Activated T-helper 1 cell treated with anti-CD3 and anti-CD28 coated beads, Interleukin-12 subunit alpha, Interleukin-12 subunit beta, Interleukin-2, Interleukin-4 antibody, amounts not matched to agents 30 ng/mL and 10 ng/mL and 1 ng/mL, durations not matched to agents 14 hours and 24 hours and 36 hours (primary cell): ENCODE measurements around the gene CAMK4. TPM values are rescaled to one million over a fixed set of nuclear protein-coding genes. Genes with fewer than 3 reads are reported as not detected.

Source experiments
- DNase-seq: peaks from one replicate; pipeline ENCODE4 v3.0.0; 2021; ENCODE audit warnings: low spot score
- H3K27ac Mint-ChIP-seq: one replicate; pipeline ENCODE4 v1.8.0; 2021; ENCODE audit warnings: mild to moderate bottlenecking, mixed read lengths
- H3K27me3 Mint-ChIP-seq: one replicate; pipeline ENCODE4 v1.8.0; 2022; ENCODE audit warnings: mild to moderate bottlenecking, moderate library complexity, mixed read lengths; ENCODE audit not compliant: insufficient read depth
- H3K36me3 Mint-ChIP-seq: one replicate; pipeline ENCODE4 v1.8.0; 2021; ENCODE audit warnings: low read depth, mixed read lengths
- H3K4me1 Mint-ChIP-seq: one replicate; pipeline ENCODE4 v1.8.0; 2021; ENCODE audit warnings: low read depth, mixed read lengths
- H3K4me3 Mint-ChIP-seq: one replicate; pipeline ENCODE4 v1.8.0; 2021; ENCODE audit warnings: mild to moderate bottlenecking, moderate library complexity, mixed read lengths
- H3K9me3 Mint-ChIP-seq: one replicate; pipeline ENCODE4 v1.8.0; 2021; ENCODE audit warnings: mixed read lengths
- intact Hi-C: fragments of 100-400 bp; cut with micrococcal nuclease; formaldehyde crosslinking; loops from one replicate; pipeline ENCODE4 v1.15.1; 2024
- total RNA-seq: library from RNA; stranded (reverse); gene quantifications from 2 replicates; pipeline ENCODE4 v1.2.3, GENCODE V29; 2022

Gene CAMK4
- total RNA-seq, 1 donor from 2014 or later: 56.9 TPM

- H3K27me3 Mint-ChIP-seq: peaks cover 5% of the 10 kb centered on the region
- peaks cover 2% of the 10 kb centered on the region for H3K36me3 Mint-ChIP-seq
- no peak overlapping the region for H3K27ac Mint-ChIP-seq
- H3K9me3 Mint-ChIP-seq: peaks cover 9% of the 10 kb centered on the region
- DNase-seq: no peak
- no peak overlapping the region for H3K4me3 Mint-ChIP-seq
- intact Hi-C loops: no loop called here
- peaks cover 17% of the 10 kb centered on the region for H3K4me1 Mint-ChIP-seq
Observed at GRCh38 chr5:111535879-111536549, 311.8 kb downstream of the CAMK4 start.

DNA sequence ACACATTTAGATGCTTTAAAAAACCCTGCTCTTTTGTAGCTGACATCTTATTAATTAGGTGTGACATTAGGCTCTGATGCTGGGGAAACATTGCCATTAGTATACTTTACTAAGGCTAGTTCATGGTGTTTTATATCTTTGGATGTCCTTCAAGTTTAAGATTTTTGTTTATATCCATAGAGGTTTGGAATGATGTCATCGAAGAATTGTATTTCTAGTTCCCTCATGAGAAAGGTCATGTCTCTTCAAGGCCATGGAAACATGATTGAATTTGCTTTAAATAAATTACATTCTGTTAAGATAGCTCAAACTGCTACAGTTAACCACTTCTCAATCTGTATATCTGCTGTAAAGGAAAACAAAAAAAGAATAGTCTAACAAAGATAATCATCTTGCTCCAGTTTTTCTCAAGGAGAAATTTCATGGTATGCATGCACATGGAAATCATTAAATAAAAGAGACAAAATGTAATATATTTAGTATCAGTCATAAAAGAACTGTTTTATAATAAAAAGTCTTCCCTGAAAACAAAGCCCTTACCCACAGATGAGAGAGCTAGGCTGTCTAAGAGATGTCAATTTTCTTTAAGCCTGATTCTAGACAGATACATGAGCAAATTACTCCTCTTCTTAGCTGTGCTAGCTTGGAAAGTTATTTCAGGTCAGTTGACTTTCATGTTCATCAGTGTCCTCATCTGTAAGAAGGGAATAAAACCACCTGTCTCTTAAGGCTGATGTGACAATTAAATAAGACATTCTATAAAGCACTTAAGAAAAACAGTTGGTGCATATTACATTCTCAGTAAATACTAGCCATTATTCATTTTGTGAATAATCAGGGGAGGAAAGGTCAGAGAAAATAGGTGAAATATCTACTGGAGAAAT lies 313.2 kb downstream of the CAMK4 start:
- Mint-ChIP-seq H3K9me3 (peaks cover 9% of the 10 kb centered on the region), H3K36me3 (peaks cover 2% of the 10 kb centered on the region), H3K4me1 (peaks cover 12% of the 10 kb centered on the region), H3K27me3 (peaks cover 14% of the 10 kb centered on the region), H3K4me3 (no peak overlapping the region), H3K27ac (no peak overlapping the region)
- DNase-seq: no peak
- intact Hi-C loops: no loop called here

Other genes with a start within 250 kb of the CAMK4 start
- 0.17 and 0.47 TPM in 2 replicates for gene TSLP, start 152.7 kb upstream of the CAMK4 start, total RNA-seq
- 82.5 and 85.7 TPM in 2 replicates for gene WDR36, start 132.0 kb upstream of the CAMK4 start, total RNA-seq